NCI-H524 treated with DMSO at 0.1 percent for 48 hours (cell line): ENCODE results near the gene RGS14.

ENCODE experiments used
- DNase-seq: peaks from one replicate; lab custom pipeline; 2025; lab: John Stamatoyannopoulos, UW

The RGS14 gene, protein sequence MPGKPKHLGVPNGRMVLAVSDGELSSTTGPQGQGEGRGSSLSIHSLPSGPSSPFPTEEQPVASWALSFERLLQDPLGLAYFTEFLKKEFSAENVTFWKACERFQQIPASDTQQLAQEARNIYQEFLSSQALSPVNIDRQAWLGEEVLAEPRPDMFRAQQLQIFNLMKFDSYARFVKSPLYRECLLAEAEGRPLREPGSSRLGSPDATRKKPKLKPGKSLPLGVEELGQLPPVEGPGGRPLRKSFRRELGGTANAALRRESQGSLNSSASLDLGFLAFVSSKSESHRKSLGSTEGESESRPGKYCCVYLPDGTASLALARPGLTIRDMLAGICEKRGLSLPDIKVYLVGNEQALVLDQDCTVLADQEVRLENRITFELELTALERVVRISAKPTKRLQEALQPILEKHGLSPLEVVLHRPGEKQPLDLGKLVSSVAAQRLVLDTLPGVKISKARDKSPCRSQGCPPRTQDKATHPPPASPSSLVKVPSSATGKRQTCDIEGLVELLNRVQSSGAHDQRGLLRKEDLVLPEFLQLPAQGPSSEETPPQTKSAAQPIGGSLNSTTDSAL

DNA sequence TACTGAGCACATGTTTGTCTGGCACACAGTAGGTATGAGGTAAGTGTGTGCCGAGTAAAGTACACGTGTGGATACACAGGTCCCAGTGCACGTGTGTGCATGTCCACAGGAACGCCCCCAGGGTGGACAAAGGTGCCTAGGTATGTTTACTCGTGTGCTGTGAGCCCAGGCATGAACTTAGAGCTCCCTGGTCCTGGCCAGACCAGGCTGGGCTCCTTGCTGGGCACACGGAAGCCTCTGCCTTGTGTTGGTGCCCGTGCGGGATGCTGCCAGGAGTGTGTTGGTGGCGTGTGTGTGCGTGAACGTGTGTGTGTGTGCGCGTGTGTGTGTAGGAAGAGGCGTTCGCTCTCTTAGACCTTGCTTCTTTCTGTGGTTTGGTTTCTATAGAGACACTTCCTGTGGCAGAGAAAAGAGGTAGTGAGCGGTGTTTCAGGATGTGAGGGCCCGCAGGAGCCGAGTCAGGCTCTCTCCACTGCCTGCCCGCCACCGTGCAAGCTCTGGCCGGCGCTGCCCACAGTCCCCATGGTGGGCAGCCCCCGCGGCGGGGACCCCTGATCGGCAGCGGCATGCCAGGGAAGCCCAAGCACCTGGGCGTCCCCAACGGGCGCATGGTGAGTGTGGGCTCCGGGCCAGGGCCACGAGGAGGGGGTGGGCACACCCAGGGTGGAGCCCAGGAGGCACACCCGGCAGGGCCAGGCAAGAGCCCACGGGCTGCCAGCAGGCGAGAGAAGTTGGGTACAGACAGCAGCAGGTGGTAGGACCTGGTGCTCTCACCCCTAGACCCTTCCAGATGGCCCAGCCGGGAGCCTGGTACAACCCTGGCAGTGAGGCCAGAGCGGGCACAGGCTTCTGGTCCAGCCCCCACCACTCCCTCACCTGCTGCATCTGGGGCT, at the start of gene RGS14:
TSS of gene RGS14 (plus strand) at position 466 of the 893 bp plus-strand sequence. CDS start at position 567, 101 bp downstream.
- DNase-seq = no peak

DNA sequence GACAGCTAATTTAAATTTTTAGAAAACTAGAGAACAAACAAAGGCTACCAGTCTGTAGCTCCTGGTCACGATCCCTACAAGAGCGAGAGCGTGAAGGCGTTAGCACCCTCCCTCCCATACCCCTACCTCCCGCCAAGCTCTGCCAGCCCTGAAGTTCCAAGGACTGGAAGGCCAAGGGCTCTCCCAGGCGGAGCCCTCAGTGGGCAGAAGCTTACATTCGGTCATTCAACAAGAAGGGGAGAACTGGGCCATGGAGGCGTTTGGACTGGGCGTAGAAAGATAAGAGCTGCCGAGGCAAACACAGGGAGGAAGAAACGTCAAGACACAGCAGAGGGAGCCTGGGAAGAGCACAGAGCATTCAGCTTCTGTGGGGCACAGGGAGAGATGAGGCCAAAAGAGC, 49.0 kb upstream of the RGS14 start:
- no peak for DNase-seq

DNA sequence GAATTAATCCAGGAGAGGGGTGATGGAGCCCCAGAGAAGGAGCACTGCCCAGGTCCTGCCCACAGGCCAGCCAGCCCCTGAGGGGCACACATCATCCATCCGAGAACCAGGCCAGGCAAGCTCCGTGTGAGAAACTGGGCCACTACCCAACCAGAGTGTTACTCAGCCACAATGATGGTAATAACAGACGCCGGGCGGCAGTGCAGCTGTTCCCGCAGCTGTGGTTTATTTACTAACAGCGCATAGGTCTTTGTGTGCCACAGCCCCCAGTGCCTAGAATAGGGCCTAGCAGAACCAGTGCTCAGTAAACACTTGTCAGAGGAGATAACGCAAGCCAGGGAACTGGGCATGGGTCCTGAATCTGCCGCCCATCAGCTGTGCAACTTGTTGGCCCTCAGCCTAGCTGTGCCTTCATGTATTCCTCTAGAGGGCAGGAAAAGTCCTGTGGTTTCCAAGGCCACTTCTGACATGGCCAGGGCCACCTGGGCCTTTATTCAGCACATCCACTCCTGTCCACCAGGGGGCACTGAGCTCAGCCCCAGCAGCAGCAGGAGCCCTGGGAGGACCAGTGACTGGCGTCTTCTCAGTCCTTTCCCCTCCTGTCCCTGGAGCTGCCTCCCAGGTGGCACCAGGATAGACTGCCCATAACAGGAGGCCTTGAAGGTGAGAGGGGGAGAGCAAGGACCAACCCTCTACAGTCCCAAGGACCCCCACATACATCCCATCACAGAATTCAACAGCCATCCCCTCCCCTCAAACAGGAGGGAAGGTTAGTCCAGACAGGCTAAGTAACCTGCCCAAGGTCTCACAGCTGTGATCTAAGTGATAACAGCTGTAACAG, 48.2 kb upstream of the RGS14 start:
- peak; percentile 1 for DNase-seq

DNA sequence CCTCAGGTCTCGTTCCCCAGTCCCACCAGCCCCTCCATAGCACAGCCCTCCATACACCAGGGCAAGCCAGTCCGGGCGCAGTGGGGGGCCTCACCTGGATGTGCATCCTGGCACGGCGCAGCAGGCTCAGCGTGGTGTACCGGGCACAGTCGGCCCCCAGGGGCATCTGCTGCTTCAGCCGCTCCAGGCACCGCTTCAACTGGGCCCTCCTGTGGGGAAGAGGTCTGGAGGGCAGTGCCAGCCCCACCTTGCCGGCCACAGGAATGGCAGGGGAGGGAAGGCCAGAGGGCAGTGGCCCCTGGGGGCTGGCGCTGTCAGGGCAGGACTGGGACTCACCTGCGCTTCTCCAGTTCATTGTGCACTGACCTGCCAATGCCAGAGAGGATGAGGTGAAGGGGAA, 47.4 kb upstream of the RGS14 start:
- no peak for DNase-seq

DNA sequence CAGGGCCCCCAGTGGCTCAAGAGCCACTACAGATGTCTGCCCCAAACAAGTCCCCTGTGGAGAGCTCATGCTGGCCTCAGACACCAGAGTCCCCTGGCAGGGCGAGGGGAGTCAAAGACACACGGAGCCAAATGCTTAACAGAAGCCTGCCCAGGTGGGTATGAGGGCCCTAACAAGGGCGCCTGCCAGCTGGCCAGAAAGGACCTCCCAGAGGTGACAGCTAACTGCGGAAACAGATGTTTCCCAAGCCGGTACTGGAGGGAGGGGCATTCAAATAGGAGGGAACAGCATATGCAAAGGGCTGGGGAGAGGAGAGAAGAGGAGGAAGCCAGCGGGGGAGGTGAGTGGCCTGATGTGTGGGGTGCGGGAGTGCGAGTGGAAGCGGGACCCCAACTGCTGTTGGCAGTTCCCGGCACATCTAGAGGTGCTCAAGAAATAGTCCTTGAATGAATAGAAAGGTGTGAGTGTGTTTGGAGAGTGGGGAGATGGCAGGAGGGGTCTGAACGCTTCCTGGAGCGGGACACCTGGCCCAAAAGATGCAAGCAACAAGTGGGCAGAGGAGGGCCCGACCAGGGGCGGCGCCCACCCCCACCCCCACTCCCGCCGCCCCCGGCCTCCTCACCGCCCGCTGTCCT, 46.9 kb upstream of the RGS14 start:
- peak; percentile 32 for DNase-seq

DNA sequence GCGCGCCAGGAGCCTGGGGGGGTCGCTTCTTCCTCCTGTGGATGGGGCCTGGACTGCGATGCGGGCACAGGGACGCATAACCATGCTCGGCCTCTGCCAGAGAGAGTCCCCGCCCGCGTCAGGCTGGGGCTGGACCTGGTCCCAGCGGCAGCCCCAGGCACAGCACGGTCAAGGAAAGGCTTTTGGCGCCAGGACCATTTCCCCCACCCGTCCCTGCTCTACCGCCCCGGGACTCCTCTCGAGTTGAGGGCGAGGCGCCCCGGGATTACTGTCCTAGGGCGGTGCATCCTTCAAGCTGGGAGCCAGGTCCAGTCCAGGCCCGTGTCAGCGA, 46.4 kb upstream of the RGS14 start:
- no peak for DNase-seq

DNA sequence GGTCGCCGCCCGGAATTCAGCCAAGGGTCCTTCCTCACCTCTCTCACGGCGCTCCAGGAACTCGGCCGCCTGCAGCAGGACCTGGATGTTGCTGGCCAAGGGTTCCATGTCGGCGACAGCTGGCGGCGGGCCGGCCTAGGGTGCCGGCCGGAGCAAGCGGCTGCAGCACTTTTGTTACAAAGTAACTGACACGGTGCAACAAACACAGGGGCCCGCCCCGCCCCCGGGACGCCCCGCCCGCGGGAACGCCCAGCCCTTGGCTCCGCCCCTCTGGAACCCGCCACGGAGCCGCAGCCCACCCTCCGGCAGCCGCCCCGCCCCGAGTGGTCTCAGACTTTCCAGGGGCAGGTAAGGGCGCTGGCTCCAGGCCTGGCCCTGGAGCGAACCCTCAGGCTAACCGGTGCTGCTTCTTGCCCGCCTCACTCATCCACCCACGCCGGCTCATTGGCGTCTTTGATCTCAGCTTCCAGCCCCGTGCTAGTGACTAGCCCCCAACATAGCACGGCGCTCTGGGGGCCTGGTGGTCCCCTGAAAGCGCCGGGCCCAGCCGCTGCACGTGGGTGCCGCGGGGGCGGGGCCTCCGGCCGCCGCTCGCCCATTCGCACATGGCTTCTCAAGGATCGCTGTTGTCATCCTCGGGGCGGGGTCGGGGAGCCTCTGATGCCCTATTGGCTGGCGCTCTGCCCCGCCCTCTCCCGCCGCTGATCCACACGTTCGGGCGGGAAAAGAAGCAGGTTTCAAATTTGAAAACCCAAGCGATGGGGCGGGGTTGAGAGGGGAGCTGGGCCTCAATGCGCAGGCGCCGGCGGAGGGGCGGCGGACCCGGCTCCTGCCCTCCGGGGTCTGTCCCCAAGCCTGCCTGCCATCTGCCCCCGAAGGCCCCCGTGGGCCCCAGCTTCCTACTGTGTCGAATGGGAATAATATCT, 45.7 kb upstream of the RGS14 start, which contains the start of gene MXD3:
TSS of gene MXD3 (minus strand) at position 176 of the 926 bp plus-strand sequence. CDS start at position 108, 68 bp downstream.
- DNase-seq = peak; percentile 79

DNA sequence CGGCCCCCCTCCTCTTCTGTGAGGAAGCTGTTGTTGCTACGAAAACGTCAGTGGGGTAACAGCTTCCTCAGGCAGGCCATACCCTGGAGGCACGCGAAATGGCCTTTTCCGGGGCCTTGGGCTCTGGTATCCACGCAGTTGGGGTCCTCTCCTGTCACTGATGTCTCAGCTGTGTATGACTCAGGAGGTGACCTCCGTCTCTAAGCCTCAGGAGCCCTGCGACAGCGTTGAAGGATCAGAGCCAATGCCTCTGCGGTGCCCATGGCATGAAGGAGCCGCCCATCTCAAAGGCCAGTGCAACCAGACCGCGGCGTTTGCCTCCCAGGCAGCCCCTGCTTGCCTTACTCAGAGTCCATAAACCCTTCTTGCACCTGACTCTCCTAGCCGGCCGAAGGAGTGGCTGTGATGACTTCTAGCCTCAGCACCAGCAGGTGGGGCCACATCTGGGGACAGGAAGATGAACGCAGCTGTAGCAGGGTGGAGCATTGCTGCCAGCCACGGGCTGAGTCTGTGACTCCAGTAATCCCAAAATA, 45.0 kb upstream of the RGS14 start:
- no peak for DNase-seq

DNA sequence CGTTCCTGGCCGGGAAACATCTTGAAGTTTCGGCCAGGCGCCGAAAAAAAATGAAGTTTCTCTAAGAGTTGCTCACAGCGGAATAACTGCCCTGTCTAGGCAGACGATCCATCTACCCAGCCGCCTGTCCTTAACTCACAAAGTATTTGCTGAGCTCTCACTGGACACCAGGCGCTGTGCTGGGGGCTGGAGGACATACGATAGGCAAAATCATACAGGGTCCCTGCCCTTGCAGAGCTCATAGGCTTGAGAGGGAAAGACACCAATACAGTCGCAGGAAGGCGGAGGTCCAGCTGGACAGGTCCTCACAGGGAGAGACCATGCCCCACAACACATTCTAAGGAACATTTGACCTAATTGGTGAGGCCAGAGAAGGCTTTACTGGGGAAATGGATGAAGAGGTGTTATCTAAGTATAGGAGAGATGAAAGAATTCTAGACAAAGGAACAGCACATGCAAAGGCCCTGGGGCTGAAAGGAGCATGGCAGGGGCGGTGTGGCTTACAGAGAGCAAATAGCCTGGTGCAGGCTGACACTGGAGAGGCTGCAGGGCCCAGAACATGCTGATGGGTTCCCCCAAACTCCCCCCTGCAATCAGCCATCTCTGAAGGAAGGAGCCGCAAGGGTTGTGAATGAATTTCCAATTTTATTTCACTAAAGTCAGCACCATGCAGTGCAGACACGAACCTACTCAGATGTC, 44.0 kb upstream of the RGS14 start:
- no peak for DNase-seq

DNA sequence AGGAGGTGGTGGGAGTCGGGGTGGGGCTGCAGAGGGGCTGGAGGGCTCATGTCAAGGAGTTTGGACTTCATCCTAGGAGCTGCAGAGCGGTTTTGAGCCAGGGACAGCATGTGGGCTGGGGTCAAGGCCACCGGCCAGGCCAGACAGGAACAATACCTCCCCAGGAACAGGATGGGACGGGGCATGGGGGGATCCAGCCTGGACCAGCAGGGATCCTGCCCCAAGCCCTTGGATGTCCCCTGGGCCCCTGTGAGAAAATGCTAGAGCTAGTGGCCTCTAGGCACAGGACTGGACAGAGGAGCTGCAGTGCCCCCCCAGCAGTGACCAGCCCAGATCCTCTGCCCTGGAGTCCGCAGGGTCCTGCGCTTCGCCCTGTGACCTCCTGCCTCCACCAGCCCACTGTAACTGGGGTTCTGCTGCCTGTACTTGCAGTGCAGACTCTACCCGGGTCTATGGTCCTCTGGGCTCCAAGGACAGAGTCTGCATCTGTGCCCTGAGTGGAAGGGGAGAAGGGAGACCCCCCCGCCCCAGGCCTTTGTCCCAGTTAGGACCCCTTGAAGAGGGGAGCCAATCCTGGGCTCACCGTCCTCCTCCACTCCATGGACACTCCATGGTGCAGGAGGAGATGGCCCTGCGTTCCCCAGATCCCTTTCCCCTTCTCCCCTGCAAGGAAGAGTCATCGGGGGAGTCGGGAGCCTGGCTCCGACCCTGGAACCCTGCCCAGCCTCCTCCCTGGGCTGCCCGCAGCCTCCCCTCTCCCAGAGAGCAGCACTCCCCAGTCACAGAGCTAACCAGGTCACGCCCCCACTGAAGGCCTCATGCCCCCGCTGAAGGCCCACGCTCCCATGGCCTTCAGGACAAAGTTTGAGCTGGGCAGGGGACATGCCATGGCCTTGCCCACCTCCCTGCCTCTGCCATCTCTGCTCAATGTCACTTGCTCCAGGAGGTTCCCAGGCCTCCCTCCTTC, 43.1 kb upstream of the RGS14 start:
- DNase-seq = no peak

DNA sequence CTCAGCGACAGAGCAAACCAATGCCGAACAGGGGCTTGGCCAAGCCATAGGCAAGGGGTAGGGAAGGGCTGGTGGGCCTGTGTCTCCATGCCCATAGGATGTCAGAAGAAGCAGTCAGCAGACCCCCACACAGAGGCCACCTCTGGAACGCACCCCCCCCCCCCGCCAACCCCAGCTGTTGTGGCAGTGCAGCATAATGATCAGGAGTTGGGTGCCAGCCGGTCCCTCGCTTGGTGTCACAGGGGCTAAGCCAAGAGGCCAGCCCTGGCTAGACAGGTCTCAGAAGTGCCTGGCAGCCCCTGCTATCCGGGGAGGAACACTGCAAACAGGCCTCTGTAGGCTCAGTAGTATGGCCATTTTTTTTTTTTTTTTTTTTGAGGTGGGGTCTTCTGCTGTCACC, 42.3 kb upstream of the RGS14 start:
- DNase-seq = no peak

DNA sequence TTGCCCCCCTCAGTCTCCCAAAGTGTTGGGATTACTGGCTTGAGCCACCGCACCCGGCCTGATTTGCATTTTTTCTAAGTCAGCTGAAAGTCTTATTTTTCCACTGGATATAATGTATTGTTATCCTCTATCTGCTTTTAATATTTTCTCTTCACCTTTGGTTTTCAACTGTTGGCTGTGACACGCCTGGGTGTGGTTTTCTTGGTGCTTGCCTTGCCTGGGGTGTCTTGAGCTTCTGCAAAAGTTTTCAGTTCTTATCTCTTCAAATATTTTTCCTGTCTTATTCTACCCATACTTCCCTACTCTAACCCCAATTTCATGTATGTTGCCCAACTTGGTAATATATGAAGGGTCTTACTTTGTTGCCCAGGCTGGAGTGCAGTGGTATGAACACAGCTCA, 41.7 kb upstream of the RGS14 start:
- DNase-seq = no peak

DNA sequence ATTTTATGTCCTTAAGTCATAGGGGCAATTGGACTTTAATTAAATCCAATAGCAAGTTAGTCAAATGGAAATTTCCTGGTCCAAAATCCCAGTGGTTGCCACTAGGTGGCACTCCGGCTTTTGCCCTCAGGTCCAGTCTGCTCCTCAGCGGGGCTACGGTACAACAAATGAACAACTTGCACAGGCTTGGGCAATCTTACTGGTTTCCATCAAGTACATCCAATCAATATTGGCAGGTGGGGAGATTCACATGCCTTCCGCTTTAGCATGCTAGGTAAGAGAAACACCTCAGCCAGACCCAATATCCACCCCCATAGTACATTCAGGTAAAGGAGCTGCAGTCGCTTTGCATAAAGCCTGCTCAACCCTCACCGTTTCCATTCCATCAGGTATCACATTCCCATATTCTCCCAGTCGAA, 39.8 kb upstream of the RGS14 start:
- DNase-seq = peak; percentile 3

DNA sequence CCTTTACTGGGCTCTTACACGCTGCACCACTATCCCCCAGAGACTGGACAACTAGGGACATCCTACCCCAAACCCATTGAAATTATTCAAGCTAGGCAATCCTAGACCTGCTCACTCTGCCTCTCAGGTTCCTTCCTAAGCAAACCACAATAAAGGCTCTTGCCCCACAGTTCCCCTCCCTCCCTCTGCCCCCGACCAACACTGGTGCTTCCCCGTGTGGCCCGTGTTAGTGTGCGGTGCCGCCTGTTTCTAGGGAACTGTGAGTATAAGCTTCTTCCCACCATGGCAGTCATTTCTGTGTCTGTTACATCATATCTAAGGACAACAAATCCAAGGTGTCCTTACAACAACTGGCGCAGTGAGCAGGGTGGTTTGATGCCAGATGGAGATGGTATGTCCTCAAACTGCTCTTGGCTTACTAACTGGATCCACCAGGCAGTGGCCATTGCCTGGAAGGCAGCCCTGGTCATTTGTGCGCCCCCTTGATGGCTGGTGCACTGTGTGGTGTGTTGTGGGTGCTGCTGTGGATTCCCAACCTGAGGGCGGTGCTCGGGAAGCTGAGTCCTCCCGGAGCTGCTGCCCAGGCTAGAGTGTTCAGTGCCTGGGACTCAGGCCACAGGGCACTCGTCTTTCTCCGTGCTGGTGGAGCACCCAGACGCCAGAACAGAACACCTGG, 37.7 kb upstream of the RGS14 start:
- no peak for DNase-seq

DNA sequence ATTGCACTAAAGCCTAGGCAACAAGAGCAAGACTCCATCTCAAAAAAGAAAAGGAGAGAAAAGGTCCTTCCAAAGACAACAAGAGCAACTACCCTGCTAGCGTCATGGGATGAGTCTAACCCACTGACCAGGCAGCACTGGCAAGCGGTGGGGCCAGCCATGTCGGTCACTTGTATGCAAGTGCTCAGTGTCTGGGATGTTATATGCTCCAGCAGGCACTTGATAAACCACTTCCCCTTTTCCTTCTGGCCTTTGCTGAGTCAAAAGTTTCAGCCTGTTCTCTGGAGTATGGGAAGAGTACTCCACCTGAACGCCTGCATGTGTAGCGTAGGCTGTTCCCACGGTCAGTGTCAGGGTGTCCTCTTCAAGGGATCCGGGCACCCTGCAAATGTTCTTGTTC, 36.8 kb upstream of the RGS14 start:
- DNase-seq = no peak

DNA sequence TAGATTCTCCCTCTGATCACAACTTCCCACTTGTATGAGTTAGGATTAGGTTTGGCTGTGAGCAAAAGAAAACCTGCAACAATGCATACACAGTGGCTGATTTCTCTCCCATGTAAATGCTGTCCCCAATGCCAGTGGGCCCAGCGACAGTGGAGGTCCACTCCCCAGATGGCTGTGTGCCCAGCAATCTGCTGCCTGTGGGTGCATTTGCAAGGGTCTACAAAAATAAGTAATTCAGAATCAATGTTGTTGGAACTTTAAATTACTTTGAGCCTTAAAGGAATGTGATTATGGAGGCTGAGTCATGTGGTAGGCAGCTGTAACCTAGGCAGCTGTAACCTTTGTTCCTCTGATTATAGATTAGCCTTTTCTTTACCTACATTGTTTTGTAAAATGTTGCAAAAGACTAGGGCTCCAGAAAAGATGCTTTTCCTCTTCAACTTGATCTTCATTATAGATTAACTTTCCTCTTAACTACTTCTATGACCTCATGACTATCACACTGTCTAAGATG, 31.8 kb upstream of the RGS14 start:
- no peak for DNase-seq
